ENCODE data around the gene RAB7B.
"Not testable (repeated sequence)": the region's sequence is repeated elsewhere in the genome, so short reads cannot be mapped to it uniquely, and the experiment has no call there.

The RAB7B gene

GRCh38 chr1:206021626-206022365, 18.6 kb upstream of the RAB7B start:
- no peak for DNase-seq

DNA sequence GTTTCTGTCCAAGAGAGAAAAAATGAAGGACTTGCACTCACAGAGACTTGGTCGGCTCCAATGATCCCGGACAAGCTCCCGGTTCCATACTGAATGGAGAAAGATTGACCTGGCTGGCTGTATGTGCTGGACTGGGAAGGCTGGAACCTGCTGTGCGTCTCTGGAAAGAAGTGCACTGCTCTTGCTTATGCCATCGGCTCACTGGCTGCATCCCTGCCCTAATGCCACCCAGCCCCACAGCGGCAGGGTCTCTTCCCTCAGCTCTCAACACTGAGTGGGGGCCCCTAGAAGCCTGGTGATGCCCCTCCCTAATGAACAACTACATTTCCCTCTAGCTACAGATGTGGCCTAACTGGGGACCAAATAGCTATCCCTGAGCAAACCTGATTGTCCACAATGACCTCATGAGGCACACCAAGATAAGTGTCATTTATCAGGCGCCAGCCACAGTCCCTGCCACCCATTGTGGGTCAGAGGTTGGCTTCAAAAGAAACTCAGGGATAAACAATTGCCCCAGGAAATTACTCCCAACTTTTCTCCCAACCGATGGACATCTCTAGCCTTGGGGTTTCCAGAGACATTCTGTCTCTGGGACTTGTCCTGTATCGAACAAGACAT, 17.9 kb upstream of the RAB7B start:
- no peak for DNase-seq

DNA sequence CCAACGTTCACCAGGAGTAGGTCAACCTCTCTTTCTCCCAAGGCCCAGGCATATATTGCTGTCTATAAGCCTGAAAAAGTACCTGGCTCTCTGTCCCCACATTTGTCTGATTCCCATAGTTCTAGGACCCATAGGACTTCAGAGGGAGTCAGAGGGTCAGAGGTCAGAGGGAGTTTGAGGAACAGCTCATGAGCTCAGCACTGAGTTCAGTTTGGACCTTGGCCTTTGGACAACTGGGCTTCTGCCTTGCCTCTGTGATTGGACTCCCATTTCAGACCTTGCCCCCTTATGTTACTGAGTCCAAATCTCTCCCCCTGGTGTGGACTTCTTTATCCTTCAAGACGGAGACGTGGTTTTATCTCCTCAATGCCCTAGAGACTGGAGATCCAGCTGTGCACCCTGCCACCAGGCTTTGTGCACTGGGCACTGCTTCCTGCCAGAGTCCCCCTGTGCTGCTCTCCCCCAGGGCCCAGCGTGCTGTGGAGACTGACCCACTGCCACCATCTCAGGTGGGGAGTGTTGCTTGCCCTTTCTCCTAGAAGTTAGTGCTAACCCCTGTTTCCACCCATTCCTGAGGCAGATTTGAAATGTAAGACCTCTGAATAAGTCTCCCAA, 17.3 kb upstream of the RAB7B start:
- DNase-seq, result no peak

DNA sequence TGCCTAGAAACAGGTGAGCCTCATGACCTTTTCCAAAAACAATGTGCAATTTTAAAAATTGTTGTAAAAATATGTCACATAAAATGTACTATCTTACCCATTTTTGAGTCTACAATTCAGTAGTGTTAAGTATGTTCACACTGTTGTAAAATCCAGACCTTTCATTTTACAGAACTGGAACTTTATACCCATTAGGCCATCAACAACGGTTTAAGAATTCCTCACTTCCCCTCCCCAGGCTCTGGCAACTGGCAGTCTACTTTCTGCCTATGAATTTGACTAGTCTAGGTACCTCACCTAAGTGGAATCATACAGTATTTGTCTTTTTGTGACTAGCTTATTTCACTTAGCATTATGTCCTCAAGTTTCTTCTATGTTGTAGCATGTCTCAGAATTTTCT, 11.9 kb upstream of the RAB7B start:
- no peak for DNase-seq

DNA sequence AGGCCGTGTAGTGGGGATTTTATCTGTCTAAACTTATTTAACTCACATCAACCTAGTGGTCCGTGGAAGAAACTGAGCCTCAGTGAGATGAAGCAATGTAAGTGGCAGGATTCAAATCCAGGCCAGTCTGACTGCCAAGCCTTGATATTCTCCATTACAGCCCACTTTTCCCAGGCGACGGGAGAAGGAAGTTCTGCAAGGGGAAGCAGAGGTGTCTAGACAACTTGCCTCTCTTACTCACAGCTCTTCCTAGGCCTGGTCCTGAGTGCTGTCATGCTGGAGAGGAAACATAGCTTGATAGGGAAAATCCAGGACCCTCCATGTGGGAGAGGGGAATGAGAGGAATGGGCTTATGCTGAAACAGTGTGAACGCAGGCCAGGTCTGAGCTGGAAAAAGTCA, 11.4 kb upstream of the RAB7B start:
- DNase-seq, result no peak

GRCh38 chr1:206013026-206013795, 10.0 kb upstream of the RAB7B start:
- DNase-seq, result no peak

DNA sequence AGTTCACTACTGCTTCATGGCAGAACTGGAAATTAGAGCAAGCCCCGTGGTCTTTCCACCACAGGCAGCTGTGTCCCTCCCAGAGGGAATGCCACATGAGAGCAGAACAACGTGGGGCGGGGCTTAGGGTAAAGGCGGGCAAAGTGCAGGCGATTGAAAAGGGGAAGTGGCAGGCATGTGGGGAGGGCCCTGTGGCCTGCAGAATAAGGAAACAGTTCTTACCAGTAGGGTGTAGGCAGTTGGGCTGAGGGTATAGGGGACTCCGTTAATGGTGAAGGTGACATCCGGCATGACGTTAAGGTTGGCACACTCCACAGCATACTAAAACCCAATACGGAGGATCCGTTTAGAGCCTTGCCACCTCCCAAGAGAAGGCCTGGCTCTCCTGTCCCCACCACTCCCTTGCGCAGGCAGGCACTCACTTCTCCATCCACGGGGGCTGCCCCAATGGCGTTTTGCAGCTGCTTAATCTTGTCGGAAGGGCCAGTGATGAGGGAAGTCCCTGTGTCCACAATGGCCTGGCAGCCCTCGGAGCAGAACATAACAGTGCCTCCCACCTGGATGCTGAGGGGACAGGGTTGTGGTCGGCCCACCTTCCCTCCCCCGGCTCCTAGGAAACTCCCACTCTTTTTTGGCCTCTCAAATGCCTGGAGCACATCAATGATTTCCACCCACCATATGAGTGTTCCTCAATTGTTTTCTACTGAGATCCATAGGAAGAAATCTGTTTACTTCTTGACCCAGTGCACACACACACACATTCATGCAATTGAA, 9.1 kb upstream of the RAB7B start:
- DNase-seq, result peak; percentile 26

- no peak for DNase-seq
Observed at GRCh38 chr1:206011057-206011456, 7.9 kb upstream of the RAB7B start.

- DNase-seq, result no peak
Observed at GRCh38 chr1:206010060-206010459, 6.9 kb upstream of the RAB7B start.

DNA sequence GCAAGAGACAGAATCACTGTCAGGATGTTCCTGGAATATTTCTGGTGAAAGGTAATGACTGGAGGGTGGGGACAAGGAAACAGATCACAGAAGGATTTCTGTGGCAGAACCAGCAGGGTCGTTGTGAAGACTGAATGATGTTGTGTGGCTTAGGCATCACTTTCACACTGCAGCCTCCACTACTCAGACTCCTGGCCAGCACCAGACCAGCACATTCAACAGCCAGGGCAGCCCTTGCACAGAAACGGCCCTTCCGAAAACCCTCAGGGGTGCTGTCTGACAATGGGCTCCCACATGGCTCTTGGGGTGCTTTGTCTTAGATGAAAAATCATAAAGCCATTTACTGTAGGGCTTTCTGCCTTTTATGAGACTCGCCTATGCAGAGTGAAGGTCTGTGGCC, 3.8 kb upstream of the RAB7B start:
- no peak for DNase-seq

DNA sequence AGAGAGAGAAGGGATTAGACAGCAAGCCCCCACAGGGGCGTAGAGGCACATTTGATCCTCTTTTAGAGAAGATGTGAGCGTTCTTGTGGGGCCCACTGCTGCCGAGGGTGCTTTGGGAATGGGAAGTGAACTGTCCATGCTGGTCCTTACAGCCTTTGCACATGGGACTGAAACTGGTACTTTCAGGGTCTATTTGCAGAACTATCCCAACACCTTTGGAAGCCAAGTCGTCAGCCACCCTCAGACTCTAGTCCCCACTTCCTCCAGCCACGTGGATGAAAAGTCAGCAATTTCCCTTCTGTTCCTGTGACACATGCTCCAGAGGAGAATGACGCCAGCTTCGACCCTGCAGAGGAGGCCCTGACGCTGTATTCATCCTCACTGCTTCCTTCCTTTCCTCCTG, 2.6 kb upstream of the RAB7B start:
- DNase-seq, result no peak

- DNase-seq, result no peak
Observed at GRCh38 chr1:206005234-206005633, 2.0 kb upstream of the RAB7B start.

DNA sequence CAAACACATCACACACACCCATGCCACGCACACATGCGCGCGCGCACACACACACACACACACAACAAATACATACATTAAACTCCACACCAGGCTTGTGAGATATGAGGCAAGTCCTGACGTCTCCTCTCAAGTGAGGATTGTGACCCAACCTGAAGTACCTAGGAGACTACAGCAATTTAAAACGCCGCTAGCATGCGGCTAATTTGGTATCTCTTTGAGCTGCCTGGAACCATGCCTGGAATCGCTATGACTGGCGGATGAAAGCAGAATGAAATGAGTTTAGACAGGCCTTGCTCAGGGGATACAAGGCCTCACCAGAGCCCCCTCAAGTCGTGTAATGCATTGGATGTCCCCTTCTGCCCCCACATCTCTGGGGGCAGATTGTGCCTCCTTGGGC, 1.6 kb upstream of the RAB7B start:
- DNase-seq, result no peak

DNA sequence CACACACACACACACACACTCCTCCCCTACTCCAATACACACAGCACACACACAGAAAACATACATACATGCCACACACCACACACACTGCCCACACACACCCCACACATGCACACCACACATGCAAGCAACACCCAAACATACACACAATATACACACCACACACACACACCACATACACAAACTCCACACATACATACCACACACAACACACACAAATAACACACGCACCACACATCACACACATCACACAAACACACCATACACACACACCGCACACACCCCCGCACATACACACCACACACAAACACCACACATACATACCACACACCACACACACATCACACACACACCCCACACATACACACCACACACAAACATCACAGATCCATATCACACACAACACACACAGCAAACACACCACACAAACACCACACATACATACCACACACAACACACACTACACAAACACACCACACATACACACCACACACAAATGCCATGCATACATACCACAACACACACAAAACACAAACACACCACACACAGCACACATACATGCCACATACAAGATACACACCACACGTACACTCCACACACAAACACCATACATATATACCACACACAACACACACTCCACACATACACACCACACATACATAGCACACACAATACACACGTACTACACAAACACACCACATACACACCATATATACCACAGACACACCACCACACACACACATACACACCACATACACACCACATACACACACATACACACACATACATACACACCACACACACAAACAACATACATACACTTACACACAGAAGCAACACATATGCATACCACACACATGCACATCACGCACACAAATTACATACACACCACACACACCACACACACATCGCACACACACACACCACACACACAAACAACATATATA, 932 bp upstream of the RAB7B start:
- DNase-seq, result no peak

DNA sequence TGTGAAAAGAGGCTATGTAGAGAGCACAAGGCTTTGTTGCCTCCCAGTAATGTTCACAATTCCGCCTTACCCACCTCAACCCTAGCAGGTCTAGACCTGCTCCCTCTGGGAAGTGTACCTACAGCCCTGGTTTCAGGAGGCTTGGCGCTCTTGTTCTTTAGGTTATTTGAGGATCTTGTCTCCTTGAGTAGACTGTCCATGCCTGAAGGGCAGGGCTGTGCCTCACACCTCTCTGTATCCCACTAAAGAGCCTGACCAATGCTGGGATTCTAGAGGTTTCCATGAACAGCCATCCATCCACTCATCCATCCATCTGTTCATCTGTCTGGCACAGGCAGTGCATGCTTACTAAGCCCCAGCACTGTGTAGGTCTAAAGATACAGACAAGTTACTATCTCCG, 1.0 kb downstream of the RAB7B start:
- DNase-seq, result no peak

DNA sequence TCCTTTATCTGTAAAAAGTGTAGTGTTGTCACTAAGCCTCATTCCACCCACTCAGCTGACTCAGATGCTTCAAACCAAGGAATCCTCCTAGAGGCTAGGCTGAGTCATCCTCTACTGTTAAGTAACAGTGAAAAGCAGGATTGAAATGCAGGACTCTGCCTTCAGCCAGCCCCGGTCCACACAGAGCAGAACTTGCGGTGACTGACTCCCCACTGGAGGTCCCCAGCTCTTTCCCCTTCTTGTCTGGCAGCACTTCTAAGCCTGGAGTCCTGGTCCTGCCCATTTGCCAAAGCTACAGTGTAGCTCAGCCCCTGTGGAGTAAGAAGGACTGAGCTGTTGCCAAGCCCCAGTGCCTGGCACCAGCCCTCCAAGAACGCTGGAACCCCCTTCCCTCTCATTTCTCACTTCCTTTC, 1.7 kb downstream of the RAB7B start:
- DNase-seq, result no peak

DNA sequence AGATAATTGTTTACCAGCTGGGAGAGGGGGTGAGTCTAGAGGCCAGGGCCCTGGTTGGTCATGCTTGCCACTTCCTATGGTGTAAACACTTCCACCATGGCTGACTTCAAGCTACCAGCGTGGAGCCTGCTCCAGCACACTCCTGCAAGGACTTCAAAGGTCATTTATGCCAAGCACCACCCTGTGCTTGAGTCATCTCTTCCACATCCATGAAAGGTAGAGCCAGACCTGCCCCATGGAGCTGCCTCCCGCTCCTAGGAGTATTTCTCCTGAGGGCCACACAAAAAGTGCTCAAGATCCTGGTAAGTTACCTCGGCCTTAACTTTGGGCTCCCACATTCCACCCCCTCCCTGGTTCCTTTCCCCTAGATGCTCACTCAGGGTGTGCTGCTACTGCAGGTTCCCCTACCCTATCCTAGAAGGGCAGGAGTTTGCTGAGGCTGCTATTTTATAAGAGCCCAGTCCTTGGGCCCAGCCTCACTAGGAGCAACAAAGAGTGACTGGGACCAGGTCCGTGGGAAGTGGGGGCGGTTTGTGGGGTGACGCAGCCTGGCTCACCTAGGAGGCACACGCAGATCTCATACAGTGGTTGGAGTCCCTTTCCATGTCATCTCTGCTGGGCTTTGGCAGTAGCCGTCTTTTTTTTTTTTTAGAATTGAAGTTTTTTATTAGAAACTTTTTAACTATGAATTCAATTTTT, 2.4 kb downstream of the RAB7B start:
- no peak for DNase-seq

GRCh38 chr1:205998457-205999241, 4.5 kb downstream of the RAB7B start:
- no peak for DNase-seq

DNA sequence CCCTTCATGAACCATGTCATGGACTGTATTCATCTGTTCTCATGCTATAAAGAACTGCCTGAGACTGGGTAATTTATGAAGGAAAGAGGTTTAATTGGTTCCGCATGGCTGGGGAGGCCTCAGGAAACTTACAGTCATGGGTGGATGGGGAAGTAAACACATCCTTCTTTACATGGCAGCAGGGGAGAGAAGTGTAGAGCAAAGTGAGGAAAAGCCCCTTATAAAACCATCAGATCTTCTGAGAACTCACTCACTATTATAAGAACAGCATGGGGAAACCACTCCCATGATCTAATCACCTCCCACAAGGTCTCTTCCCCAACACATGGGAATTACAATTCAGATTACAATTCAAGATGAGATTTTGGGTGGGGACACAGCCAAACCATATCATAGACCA, 6.6 kb downstream of the RAB7B start:
- not testable (repeated sequence) for DNase-seq

DNA sequence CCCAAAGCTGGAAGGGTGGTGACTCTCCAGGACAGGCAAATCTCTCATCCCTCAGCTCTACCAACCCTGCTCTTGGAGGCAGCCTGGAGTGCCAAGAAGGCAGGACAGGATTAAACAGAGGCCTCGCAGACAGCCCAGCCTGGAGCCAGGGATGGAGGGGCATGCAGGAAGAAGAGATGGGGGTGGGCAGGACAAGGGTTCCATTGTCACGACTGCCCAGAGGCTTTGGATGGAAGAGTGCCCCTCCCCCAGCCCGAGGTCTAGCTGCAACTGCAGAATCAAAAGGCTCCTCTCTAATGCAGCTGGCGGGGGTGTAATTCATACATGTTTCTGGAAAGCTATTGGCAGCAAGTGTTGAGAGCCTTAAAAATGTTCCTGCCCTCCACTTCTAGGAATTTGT, 8.8 kb downstream of the RAB7B start:
- DNase-seq, result no peak
